ENCODE data around the gene IGFL1.

Gene IGFL1

DNA sequence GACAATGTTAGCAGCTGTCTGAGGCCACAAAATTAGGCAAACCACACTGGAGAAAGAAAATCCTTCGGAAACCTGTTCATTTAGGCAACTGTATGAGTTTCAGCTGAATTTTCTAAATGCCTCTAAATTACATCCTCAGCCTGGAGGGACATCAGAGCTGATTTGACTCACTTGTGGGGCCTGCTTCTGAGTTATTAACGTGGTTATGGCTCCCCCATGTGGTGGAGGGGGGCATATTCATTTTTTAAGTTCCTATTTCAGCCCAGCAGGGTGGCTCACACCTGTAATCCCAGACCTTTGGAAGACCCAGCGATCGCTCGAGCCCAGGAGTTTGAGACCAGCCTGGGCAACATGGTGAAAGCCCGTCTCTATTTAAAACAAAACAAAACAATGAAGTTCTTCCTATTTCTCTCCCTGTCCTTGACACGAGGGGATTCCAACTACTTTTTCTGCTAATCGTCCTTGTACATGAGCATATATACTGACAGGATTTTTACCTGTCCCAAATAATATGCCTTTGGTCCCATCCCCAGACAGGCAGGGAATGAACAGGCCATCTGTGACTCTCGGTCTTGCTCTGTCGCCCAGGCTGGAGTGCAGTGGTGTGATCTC is 35.8 kb downstream of the IGFL1 start:
- Histone ChIP-seq H3F3A (ENCODE audit: insufficient read depth) (no peaks in the 10 kb centered on the region), H4K20me1 (ENCODE audit: low read depth, low read length) (no peaks in the 10 kb centered on the region), H3K9me3 (ENCODE audit: insufficient read depth, low read length) (no peaks in the 10 kb centered on the region), H3K9me2 (replicated peaks; ENCODE audit: insufficient read depth, low read length) (no peaks in the 10 kb centered on the region), H3K27me3 (ENCODE audit: low read length) (no peaks in the 10 kb centered on the region), H3K4me2 (ENCODE audit: low read depth, low read length, poor library complexity, severe bottlenecking) (no peak overlapping the region), H3K79me2 (ENCODE audit: insufficient read depth, low read length) (no peaks in the 10 kb centered on the region), H3K27ac (ENCODE audit: low read depth, low read length) (no peak overlapping the region), H3K4me3 (ENCODE audit: insufficient read depth, low read length, poor library complexity, severe bottlenecking) (no peak overlapping the region), H3K36me3 (ENCODE audit: low read length) (no peaks in the 10 kb centered on the region), H3K9ac (ENCODE audit: low read length) (no peak overlapping the region), H2AFZ (ENCODE audit: low read depth, low read length, severe bottlenecking) (no peak overlapping the region)
- TF ChIP-seq EZH2phosphoT487 (conservative IDR thresholded peaks at IDR 0.05; ENCODE audit: low read length) = no peak
- TF ChIP-seq, protein P1, sequence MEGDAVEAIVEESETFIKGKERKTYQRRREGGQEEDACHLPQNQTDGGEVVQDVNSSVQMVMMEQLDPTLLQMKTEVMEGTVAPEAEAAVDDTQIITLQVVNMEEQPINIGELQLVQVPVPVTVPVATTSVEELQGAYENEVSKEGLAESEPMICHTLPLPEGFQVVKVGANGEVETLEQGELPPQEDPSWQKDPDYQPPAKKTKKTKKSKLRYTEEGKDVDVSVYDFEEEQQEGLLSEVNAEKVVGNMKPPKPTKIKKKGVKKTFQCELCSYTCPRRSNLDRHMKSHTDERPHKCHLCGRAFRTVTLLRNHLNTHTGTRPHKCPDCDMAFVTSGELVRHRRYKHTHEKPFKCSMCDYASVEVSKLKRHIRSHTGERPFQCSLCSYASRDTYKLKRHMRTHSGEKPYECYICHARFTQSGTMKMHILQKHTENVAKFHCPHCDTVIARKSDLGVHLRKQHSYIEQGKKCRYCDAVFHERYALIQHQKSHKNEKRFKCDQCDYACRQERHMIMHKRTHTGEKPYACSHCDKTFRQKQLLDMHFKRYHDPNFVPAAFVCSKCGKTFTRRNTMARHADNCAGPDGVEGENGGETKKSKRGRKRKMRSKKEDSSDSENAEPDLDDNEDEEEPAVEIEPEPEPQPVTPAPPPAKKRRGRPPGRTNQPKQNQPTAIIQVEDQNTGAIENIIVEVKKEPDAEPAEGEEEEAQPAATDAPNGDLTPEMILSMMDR (IDR thresholded peaks at IDR 0.05; ENCODE audit: insufficient read depth, low read length, poor library complexity, severe bottlenecking) = peak; percentile 62

DNA sequence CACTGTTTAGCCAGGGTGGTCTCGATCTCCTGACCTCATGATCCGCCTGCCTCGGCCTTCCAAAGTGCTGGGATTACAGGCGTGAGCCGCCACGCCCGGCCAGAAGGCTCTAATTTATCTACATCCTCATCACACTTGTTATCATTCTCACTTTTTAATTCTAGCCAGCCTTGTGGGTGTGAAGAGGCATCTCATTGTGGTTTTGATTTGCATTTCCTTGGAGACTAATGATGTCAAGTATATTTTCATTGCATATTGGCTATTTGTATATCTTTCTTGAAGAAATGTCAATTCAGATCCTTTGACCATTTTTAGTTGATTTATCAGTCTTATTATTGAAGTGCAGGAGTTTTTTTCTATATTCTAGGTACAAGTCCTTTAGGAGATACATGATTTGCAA is 39.6 kb downstream of the IGFL1 start:
- H3K27ac ChIP-seq (ENCODE audit: low read depth, low read length) = no peak overlapping the region
- no peaks in the 10 kb centered on the region for H3K79me2 ChIP-seq (ENCODE audit: insufficient read depth, low read length)
- no peaks in the 10 kb centered on the region for H3K27me3 ChIP-seq (ENCODE audit: low read length)
- no peaks in the 10 kb centered on the region for H3K9me2 ChIP-seq (replicated peaks; ENCODE audit: insufficient read depth, low read length)
- no peak overlapping the region for H3K9ac ChIP-seq (ENCODE audit: low read length)
- H3F3A ChIP-seq (ENCODE audit: insufficient read depth) = no peaks in the 10 kb centered on the region
- H3K9me3 ChIP-seq (ENCODE audit: insufficient read depth, low read length) = no peaks in the 10 kb centered on the region
- no peak overlapping the region for H3K4me2 ChIP-seq (ENCODE audit: low read depth, low read length, poor library complexity, severe bottlenecking)
- no peak overlapping the region for H2AFZ ChIP-seq (ENCODE audit: low read depth, low read length, severe bottlenecking)
- no peaks in the 10 kb centered on the region for H3K36me3 ChIP-seq (ENCODE audit: low read length)
- TF ChIP-seq EZH2phosphoT487 (conservative IDR thresholded peaks at IDR 0.05; ENCODE audit: low read length) = no peak
- TF ChIP-seq, protein P1 (IDR thresholded peaks at IDR 0.05; ENCODE audit: insufficient read depth, low read length, poor library complexity, severe bottlenecking) = no peak
- no peak overlapping the region for H3K4me3 ChIP-seq (ENCODE audit: insufficient read depth, low read length, poor library complexity, severe bottlenecking)
- no peaks in the 10 kb centered on the region for H4K20me1 ChIP-seq (ENCODE audit: low read depth, low read length)

DNA sequence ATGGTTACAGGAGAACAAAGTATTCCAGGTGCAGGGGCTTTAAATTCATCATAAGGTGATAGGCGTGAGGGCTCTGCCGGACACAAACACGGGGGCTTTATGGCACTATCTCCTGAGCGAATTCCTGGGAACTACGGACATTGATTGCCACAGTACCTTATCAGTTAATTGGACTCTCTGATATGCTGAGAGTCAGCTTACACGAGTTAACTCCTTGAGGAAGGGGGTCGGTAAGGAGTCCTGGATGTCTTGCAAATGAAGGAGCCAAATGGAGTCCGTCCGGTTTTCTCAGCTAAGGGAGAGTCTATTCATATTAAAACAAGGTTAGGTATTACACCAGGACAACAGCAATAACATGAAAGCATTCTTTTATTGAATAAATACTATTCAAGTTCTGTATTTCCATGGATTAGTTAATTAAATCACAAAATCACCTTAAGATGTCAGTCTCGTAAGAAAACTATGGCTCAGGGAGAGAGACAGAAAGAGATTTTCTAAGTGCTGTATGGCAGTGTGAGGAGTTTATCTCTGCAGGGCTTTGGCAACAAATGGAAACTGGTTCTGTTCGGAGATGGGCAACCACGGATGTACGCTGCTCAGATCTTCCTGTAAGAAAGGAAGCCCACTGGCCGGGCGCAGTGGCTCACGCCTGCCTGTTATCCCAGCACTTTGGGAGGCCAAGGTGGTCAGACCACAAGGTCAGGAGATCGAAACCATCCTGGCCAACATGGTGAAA is 41.1 kb downstream of the IGFL1 start:
- H3K27me3 ChIP-seq (ENCODE audit: low read length) = no peaks in the 10 kb centered on the region
- no peaks in the 10 kb centered on the region for H3K36me3 ChIP-seq (ENCODE audit: low read length)
- H3K4me3 ChIP-seq (ENCODE audit: insufficient read depth, low read length, poor library complexity, severe bottlenecking) = no peak overlapping the region
- no peaks in the 10 kb centered on the region for H3F3A ChIP-seq (ENCODE audit: insufficient read depth)
- TF ChIP-seq EZH2phosphoT487 (conservative IDR thresholded peaks at IDR 0.05; ENCODE audit: low read length) = no peak
- TF ChIP-seq, protein P1 (IDR thresholded peaks at IDR 0.05; ENCODE audit: insufficient read depth, low read length, poor library complexity, severe bottlenecking) = no peak
- no peaks in the 10 kb centered on the region for H3K79me2 ChIP-seq (ENCODE audit: insufficient read depth, low read length)
- H3K4me2 ChIP-seq (ENCODE audit: low read depth, low read length, poor library complexity, severe bottlenecking) = no peak overlapping the region
- no peak overlapping the region for H3K9ac ChIP-seq (ENCODE audit: low read length)
- H4K20me1 ChIP-seq (ENCODE audit: low read depth, low read length) = no peaks in the 10 kb centered on the region
- H3K9me2 ChIP-seq (replicated peaks; ENCODE audit: insufficient read depth, low read length) = no peaks in the 10 kb centered on the region
- H3K27ac ChIP-seq (ENCODE audit: low read depth, low read length) = no peak overlapping the region
- no peaks in the 10 kb centered on the region for H3K9me3 ChIP-seq (ENCODE audit: insufficient read depth, low read length)
- H2AFZ ChIP-seq (ENCODE audit: low read depth, low read length, severe bottlenecking) = no peak overlapping the region

Measured in SU-DHL-6 (cell line).